ENCODE results near the gene CNIH3. TPM values are rescaled to one million over a fixed set of nuclear protein-coding genes. Genes with fewer than 3 reads are reported as not detected.

CNIH3 gene
- total RNA-seq, 1 experiment from 2014 or later = 2.1 TPM

DNA sequence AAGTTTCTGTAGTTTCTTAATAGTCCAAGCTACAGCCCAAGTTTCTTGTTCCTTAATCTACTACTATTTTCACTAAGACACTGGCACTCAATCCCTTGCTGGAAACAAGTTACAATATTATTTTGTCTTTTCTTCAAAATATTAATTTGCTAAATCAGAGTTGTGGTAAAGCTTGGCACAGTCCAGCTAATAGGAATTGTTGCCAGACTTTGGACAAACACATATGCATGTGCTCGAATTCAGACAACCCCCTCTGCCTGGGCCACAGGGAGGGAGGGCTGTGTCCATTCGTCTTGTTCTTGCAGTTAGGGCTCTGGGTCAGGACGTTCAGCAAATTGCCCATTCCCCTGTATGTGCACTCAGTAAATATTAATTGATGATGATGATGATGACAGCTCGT is 103.6 kb downstream of the CNIH3 start:
- intact Hi-C loops (cut with micrococcal nuclease; ENCODE audit: unreplicated experiment) = no loop called here
- Mint-ChIP-seq H3K4me3 (ENCODE audit: low read depth, unreplicated experiment) (no peak overlapping the region), H3K36me3 (ENCODE audit: insufficient read depth, unreplicated experiment) (no peaks in the 10 kb centered on the region), H3K4me1 (ENCODE audit: low read depth, unreplicated experiment) (no peaks in the 10 kb centered on the region), H3K27me3 (ENCODE audit: unreplicated experiment) (peaks cover 77% of the 10 kb centered on the region), H3K9me3 (ENCODE audit: low read depth, unreplicated experiment) (no peaks in the 10 kb centered on the region), H3K27ac (ENCODE audit: unreplicated experiment) (no peak overlapping the region)
- no peak for DNase-seq
- TF ChIP-seq, protein P1, sequence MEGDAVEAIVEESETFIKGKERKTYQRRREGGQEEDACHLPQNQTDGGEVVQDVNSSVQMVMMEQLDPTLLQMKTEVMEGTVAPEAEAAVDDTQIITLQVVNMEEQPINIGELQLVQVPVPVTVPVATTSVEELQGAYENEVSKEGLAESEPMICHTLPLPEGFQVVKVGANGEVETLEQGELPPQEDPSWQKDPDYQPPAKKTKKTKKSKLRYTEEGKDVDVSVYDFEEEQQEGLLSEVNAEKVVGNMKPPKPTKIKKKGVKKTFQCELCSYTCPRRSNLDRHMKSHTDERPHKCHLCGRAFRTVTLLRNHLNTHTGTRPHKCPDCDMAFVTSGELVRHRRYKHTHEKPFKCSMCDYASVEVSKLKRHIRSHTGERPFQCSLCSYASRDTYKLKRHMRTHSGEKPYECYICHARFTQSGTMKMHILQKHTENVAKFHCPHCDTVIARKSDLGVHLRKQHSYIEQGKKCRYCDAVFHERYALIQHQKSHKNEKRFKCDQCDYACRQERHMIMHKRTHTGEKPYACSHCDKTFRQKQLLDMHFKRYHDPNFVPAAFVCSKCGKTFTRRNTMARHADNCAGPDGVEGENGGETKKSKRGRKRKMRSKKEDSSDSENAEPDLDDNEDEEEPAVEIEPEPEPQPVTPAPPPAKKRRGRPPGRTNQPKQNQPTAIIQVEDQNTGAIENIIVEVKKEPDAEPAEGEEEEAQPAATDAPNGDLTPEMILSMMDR (IDR thresholded peaks at IDR 0.05; ENCODE audit: unreplicated experiment) = no peak
- CTCF ChIA-PET = interaction anchor here (0.5 to 1.1 kb wide), 3 partner anchors 18 to 39 kb away, joined by 3 to 6 read pairs (median 3); no protein-coding TSS in a partner anchor
- BruUV-seq (replicated peaks) = no TSS peak

DNA sequence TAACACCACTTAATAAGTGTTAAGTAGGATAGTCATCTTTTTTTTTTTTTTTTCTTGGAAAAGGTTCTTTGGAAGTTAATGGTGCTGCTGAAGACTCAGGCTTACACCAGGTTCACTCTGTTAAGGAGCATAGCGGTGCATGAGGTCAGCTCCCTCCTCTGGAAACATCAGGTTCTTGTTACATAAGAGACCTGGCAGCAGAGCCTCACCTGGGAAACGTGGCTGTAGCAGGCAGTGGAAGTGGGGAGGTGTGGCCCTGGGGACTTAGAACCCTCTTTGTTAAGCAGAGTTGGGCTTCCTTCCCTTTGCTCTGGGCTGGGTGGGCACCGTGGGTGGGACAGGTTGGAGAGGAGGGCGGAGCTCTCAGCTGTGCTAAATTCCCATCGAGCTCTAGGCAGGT is 104.1 kb downstream of the CNIH3 start:
- H3K36me3 Mint-ChIP-seq (ENCODE audit: insufficient read depth, unreplicated experiment) = no peaks in the 10 kb centered on the region
- no peaks in the 10 kb centered on the region for H3K4me1 Mint-ChIP-seq (ENCODE audit: low read depth, unreplicated experiment)
- no peak overlapping the region for H3K4me3 Mint-ChIP-seq (ENCODE audit: low read depth, unreplicated experiment)
- BruUV-seq (replicated peaks) = no TSS peak
- CTCF ChIA-PET = interaction anchor here (0.5 to 1.1 kb wide), 3 partner anchors 19 to 38 kb away, joined by 3 to 6 read pairs (median 3); no protein-coding TSS in a partner anchor
- TF ChIP-seq, protein P1 (IDR thresholded peaks at IDR 0.05; ENCODE audit: unreplicated experiment) = no peak
- no peak for DNase-seq
- H3K9me3 Mint-ChIP-seq (ENCODE audit: low read depth, unreplicated experiment) = no peaks in the 10 kb centered on the region
- intact Hi-C loops (cut with micrococcal nuclease; ENCODE audit: unreplicated experiment) = no loop called here
- H3K27ac Mint-ChIP-seq (ENCODE audit: unreplicated experiment) = no peak overlapping the region
- H3K27me3 Mint-ChIP-seq (ENCODE audit: unreplicated experiment) = peaks cover 73% of the 10 kb centered on the region

DNA sequence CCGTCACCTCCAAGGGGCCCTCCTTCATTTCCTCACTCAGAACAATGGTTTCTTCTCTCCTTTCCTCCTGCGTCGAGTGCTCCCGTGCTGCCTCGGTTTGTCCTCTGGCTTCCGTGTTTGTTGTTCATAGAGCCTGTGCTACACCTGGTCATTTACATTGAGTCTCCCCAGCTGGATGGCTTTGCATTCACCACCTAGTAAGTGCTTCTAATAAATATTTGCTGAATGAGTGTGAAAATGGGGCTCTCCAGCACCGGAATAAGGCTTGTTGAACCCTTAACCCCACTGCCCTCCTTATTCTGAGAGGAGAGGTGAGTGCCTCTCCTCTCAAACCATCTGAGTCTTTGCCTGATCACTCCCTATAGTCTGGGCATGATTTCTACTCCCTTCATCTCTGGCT is 104.9 kb downstream of the CNIH3 start:
- Mint-ChIP-seq H3K27ac (ENCODE audit: unreplicated experiment) (no peak overlapping the region), H3K4me1 (ENCODE audit: low read depth, unreplicated experiment) (no peaks in the 10 kb centered on the region), H3K36me3 (ENCODE audit: insufficient read depth, unreplicated experiment) (no peaks in the 10 kb centered on the region), H3K9me3 (ENCODE audit: low read depth, unreplicated experiment) (no peaks in the 10 kb centered on the region), H3K4me3 (ENCODE audit: low read depth, unreplicated experiment) (no peak overlapping the region), H3K27me3 (ENCODE audit: unreplicated experiment) (peaks cover 73% of the 10 kb centered on the region)
- DNase-seq = no peak
- BruUV-seq (replicated peaks) = no TSS peak
- TF ChIP-seq, protein P1 (IDR thresholded peaks at IDR 0.05; ENCODE audit: unreplicated experiment) = no peak
- intact Hi-C loops (cut with micrococcal nuclease; ENCODE audit: unreplicated experiment) = no loop called here
- CTCF ChIA-PET = no interaction called here

GRCh38 chr1:224722838-224723237 is 106.7 kb downstream of the CNIH3 start:
- no TSS peak for BruUV-seq (replicated peaks)
- CTCF ChIA-PET = no interaction called here
- DNase-seq = no peak
- no peaks in the 10 kb centered on the region for H3K36me3 Mint-ChIP-seq (ENCODE audit: insufficient read depth, unreplicated experiment)
- no peaks in the 10 kb centered on the region for H3K4me1 Mint-ChIP-seq (ENCODE audit: low read depth, unreplicated experiment)
- TF ChIP-seq, protein P1 (IDR thresholded peaks at IDR 0.05; ENCODE audit: unreplicated experiment) = no peak
- intact Hi-C loops (cut with micrococcal nuclease; ENCODE audit: unreplicated experiment) = no loop called here
- no peak overlapping the region for H3K27ac Mint-ChIP-seq (ENCODE audit: unreplicated experiment)
- H3K9me3 Mint-ChIP-seq (ENCODE audit: low read depth, unreplicated experiment) = no peaks in the 10 kb centered on the region
- H3K4me3 Mint-ChIP-seq (ENCODE audit: low read depth, unreplicated experiment) = no peak overlapping the region
- peaks cover 62% of the 10 kb centered on the region for H3K27me3 Mint-ChIP-seq (ENCODE audit: unreplicated experiment)
